ENCODE data around the gene RHAG. TPM values are rescaled to one million over a fixed set of nuclear protein-coding genes. Genes with fewer than 3 reads are reported as not detected.
"Not testable (repeated sequence)": the region's sequence is repeated elsewhere in the genome, so short reads cannot be mapped to it uniquely, and the experiment has no call there.

The RHAG gene
- polyA plus RNA-seq, 3 donors: not detected

- 96% methylated on average over 3 of the region's 3 CpGs for WGBS (ENCODE audit: insufficient coverage)
- intact Hi-C loops (cut with micrococcal nuclease): no loop called here
- H2AFZ ChIP-seq (ENCODE audit: insufficient read depth, low read depth, low read length, poor library complexity, severe bottlenecking): no peak overlapping the region
- H3K4me3 Mint-ChIP-seq: no peak overlapping the region
- peaks cover 3 to 15% (median 9%) of the 10 kb centered on the region in 7 donors for H3K9me3 Mint-ChIP-seq
- no peaks in the 10 kb centered on the region for H3K4me1 ChIP-seq (ENCODE audit: control insufficient read depth in 1 of 2, insufficient read depth in 2 of 2, low read length in 2 of 2)
- no peak overlapping the region for H3K27ac Mint-ChIP-seq
- no peak for DNase-seq
- H3K27ac ChIP-seq (ENCODE audit: low read depth in 1 of 2, low read length in 2 of 2): no peak overlapping the region
- TF ChIP-seq CTCF (IDR thresholded peaks at IDR 0.05): no peak
- H3K4me2 ChIP-seq (replicated peaks; ENCODE audit: extremely low read depth, low read length, poor library complexity, severe bottlenecking): no peak overlapping the region
- H3K27me3 ChIP-seq (ENCODE audit: control insufficient read depth in 2 of 2, insufficient read depth in 2 of 2, low read length in 2 of 2): no peaks in the 10 kb centered on the region
- H3K4me1 Mint-ChIP-seq: no peaks in the 10 kb centered on the region
- H3K79me2 ChIP-seq (ENCODE audit: insufficient read depth, low read length): no peaks in the 10 kb centered on the region
- no peaks in the 10 kb centered on the region for H3K36me3 Mint-ChIP-seq
- H3K27me3 Mint-ChIP-seq (ENCODE audit: low read depth in 3 of 3): no peaks in the 10 kb centered on the region
- H3K9me3 ChIP-seq (replicated peaks in 1 of 2; ENCODE audit: control insufficient read depth in 1 of 2, insufficient read depth in 1 of 2, low read length in 2 of 2): peaks cover 0 to 3% of the 10 kb centered on the region in 2 donors
- no peaks in the 10 kb centered on the region for H3K36me3 ChIP-seq (replicated peaks in 1 of 2; ENCODE audit: control insufficient read depth in 1 of 2, insufficient read depth in 2 of 2, low read length in 2 of 2)
- no peaks in the 10 kb centered on the region for H4K20me1 ChIP-seq (ENCODE audit: insufficient read depth, low read length)
- H3K9ac ChIP-seq (ENCODE audit: insufficient read depth, low read length, poor library complexity, severe bottlenecking): no peak overlapping the region
- no peak overlapping the region for H3K4me3 ChIP-seq (replicated peaks in 1 of 3; ENCODE audit: low read depth in 2 of 3, low read length in 3 of 3)
Measured at GRCh38 chr6:49626811-49627210, 9.8 kb downstream of the RHAG start.

- Histone ChIP-seq H3K36me3 (replicated peaks in 1 of 2; ENCODE audit: control insufficient read depth in 1 of 2, insufficient read depth in 2 of 2, low read length in 2 of 2) (no peaks in the 10 kb centered on the region), H3K27me3 (ENCODE audit: control insufficient read depth in 2 of 2, insufficient read depth in 2 of 2, low read length in 2 of 2) (no peaks in the 10 kb centered on the region), H3K4me3 (replicated peaks in 1 of 3; ENCODE audit: low read depth in 2 of 3, low read length in 3 of 3) (no peak overlapping the region), H2AFZ (ENCODE audit: insufficient read depth, low read depth, low read length, poor library complexity, severe bottlenecking) (no peak overlapping the region), H3K4me1 (ENCODE audit: control insufficient read depth in 1 of 2, insufficient read depth in 2 of 2, low read length in 2 of 2) (no peaks in the 10 kb centered on the region), H3K27ac (ENCODE audit: low read depth in 1 of 2, low read length in 2 of 2) (no peak overlapping the region), H3K9ac (ENCODE audit: insufficient read depth, low read length, poor library complexity, severe bottlenecking) (no peak overlapping the region), H3K4me2 (replicated peaks; ENCODE audit: extremely low read depth, low read length, poor library complexity, severe bottlenecking) (no peak overlapping the region), H4K20me1 (ENCODE audit: insufficient read depth, low read length) (no peaks in the 10 kb centered on the region), H3K79me2 (ENCODE audit: insufficient read depth, low read length) (no peaks in the 10 kb centered on the region), H3K9me3 (replicated peaks in 1 of 2; ENCODE audit: control insufficient read depth in 1 of 2, insufficient read depth in 1 of 2, low read length in 2 of 2) (no peaks in the 10 kb centered on the region)
- no peak for TF ChIP-seq CTCF (IDR thresholded peaks at IDR 0.05)
- no peaks in the 10 kb centered on the region for H3K4me1 Mint-ChIP-seq
- H3K27me3 Mint-ChIP-seq (ENCODE audit: low read depth in 3 of 3): no peaks in the 10 kb centered on the region
- DNase-seq: no peak
- intact Hi-C loops (cut with micrococcal nuclease): no loop called here
- no peaks in the 10 kb centered on the region for H3K9me3 Mint-ChIP-seq
- no peak overlapping the region for H3K27ac Mint-ChIP-seq
- no peaks in the 10 kb centered on the region for H3K36me3 Mint-ChIP-seq
- no peak overlapping the region for H3K4me3 Mint-ChIP-seq
Measured at GRCh38 chr6:49618257-49618656, 18.4 kb downstream of the RHAG start.

GRCh38 chr6:49614144-49614543 is 22.5 kb downstream of the RHAG start:
- H3K27ac ChIP-seq (ENCODE audit: low read depth in 1 of 2, low read length in 2 of 2); H3K27ac Mint-ChIP-seq; H2AFZ ChIP-seq (ENCODE audit: insufficient read depth, low read depth, low read length, poor library complexity, severe bottlenecking); H3K4me3 ChIP-seq (replicated peaks in 1 of 3; ENCODE audit: low read depth in 2 of 3, low read length in 3 of 3); H3K36me3 ChIP-seq (replicated peaks in 1 of 2; ENCODE audit: control insufficient read depth in 1 of 2, insufficient read depth in 2 of 2, low read length in 2 of 2); H3K79me2 ChIP-seq (ENCODE audit: insufficient read depth, low read length); H3K9me3 Mint-ChIP-seq; H3K36me3 Mint-ChIP-seq; H4K20me1 ChIP-seq (ENCODE audit: insufficient read depth, low read length); H3K9me3 ChIP-seq (replicated peaks in 1 of 2; ENCODE audit: control insufficient read depth in 1 of 2, insufficient read depth in 1 of 2, low read length in 2 of 2); H3K4me3 Mint-ChIP-seq; intact Hi-C loops (cut with micrococcal nuclease); H3K27me3 Mint-ChIP-seq (ENCODE audit: low read depth in 3 of 3); H3K4me1 Mint-ChIP-seq; H3K27me3 ChIP-seq (ENCODE audit: control insufficient read depth in 2 of 2, insufficient read depth in 2 of 2, low read length in 2 of 2); DNase-seq; H3K4me1 ChIP-seq (ENCODE audit: control insufficient read depth in 1 of 2, insufficient read depth in 2 of 2, low read length in 2 of 2); H3K4me2 ChIP-seq (replicated peaks; ENCODE audit: extremely low read depth, low read length, poor library complexity, severe bottlenecking); H3K9ac ChIP-seq (ENCODE audit: insufficient read depth, low read length, poor library complexity, severe bottlenecking): not testable (repeated sequence)
- WGBS (ENCODE audit: insufficient coverage): no CpG with 5 or more reads among the region's 5 CpGs
